Activated CD8-positive, alpha-beta memory T cell treated with anti-CD3 and anti-CD28 coated beads for 36 hours (primary cell): ENCODE data around the gene SETD3. TPM values are rescaled to one million over a fixed set of nuclear protein-coding genes. Genes with fewer than 3 reads are reported as not detected.
"Not testable (repeated sequence)": the region's sequence is repeated elsewhere in the genome, so short reads cannot be mapped to it uniquely, and the experiment has no call there.

ENCODE experiments used
- CTCF ChIA-PET: fragments of 350-600 bp; sonication (Branson Sonifier 250); formaldehyde crosslinking; loops from one replicate; lab custom pipeline; 2021; ENCODE audit warnings: antibody characterized with exemption; lab: Charles Lee
- POLR2A ChIA-PET: fragments of 350-600 bp; sonication (Branson Sonifier 250); formaldehyde crosslinking; loops from one replicate; lab custom pipeline; 2021; ENCODE audit warnings: antibody characterized with exemption; lab: Charles Lee
- total RNA-seq, 2 experiments: library from RNA; stranded (reverse); gene quantifications; one replicate each; pipeline ENCODE4 v1.2.3, GENCODE V29; 2021

The SETD3 gene
- total RNA-seq, 2 experiments from 2014 or later = 59.3 to 60.1 TPM

DNA sequence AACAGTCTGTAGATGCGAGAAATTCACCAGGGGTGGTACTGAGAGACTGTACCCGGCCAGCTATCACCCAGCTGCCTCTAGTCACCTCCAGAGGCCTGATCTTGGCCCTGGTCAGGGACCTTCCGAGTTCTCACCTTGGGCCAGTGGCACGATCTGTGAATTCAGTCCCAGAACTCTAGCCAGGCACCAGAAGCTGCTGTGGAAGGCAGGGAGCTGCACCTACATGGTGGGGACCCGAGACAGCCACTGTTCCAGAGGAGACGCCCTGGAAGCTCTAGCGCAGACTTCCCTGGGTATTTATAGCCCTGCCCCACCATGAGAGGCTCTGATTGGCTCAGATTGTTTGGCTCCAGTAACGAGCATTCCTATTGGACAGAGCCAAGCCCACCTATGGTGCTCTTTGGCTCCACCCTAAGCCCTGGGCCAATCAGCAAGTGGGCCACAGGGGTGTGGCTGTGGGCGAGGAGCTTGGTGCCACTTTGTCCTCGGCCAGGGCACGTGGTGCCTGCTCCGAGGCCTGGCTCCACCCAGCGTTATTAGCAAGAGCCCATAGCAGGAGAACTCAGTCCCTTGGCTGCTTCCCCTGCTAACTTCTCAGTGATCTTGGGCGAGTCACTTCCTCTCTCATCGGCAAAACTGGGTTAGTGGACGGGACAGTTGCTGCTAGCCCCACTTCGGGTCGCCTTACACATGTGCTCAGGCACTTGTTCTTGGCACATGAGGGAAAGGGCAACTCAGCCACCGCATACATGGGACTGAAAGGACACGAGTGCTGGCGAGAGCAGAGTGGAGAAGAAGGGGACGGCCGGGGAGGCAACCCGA is 119.7 kb downstream of the SETD3 start:
- CTCF ChIA-PET = no interaction called here
- POLR2A ChIA-PET = no interaction called here

- ChIA-PET POLR2A (no interaction called here), CTCF (no interaction called here)
Measured at GRCh38 chr14:99359906-99360305, 120.8 kb downstream of the SETD3 start.

- POLR2A ChIA-PET = no interaction called here
- CTCF ChIA-PET = interaction anchor here (0.7 kb wide), 1 partner anchor 80 kb away, joined by 3 read pairs; no protein-coding TSS in a partner anchor
Measured at GRCh38 chr14:99357916-99358390, 122.7 kb downstream of the SETD3 start.

DNA sequence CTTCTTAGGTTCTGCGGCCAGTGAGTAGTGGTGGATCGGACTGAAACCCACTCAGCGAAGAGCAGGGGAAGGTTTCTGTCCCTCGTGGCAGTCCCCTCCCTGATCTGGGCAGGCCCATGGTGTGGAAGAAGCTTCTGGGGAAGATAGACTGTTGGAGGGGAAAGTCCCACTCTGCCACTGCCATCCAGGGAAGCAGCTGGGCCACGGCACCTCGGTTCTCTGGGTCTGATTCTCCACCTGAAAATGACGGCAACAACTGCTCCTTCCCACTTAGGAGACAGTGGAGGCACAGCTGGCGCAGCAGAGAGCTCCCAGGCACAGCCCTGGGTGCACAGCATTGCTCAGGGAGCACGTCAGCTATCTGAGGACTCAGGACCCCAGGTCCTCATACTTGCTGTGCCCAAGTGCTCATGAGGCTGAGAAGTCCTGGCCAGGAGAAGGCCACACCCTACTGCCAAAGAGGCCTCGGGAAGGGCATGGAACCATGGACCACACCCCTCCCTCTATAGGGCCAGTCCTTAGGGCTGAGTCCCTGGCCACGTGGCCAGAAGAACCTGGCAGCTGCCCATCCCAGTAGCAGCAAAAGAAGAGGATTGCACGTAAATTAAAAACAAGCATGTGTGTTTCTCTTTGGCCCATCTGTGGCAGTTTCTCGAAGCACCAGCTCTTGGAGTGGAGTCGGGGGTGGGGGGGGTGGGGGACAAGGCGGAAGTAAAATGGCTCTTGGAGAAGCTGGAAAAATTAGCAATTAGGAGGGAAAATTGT is 123.3 kb downstream of the SETD3 start:
- POLR2A ChIA-PET = no interaction called here
- CTCF ChIA-PET = no interaction called here

- ChIA-PET CTCF (no interaction called here), POLR2A (no interaction called here)
Measured at GRCh38 chr14:99356031-99356608, 124.5 kb downstream of the SETD3 start.

DNA sequence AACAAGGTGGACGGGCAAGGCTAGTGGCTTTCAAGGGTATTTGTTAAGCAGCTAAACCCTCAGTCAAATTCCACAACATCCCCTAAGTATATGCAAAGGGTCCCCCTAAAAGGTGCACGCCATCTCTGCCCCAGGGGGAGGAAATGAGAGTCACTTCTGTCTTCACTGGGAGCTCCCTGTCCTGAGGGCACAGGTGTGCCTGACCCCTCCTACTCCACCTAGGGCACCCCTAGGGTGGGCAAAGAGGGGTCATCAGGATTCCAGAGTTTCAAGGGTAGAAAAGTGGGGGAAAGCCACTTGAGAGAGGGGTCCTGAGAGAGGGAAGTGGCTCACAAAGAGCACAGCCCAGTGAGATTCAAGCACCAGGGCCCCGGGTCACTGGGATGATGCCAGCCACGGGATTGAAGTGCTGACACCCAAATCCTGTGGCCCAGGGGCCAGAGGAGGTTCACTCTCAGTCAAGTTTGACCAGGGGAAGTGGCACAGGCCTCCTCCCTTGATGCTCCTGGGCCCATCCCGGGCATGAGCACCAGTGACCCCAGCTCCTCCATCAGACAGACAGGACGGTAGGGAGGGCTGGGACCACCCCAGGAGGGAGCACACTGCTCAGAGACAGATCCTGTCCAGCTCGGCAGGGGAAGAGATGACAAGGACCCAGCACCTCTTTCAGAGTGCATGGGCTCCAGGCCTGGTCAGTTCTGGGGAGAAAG is 126.3 kb downstream of the SETD3 start:
- ChIA-PET POLR2A (no interaction called here), CTCF (interaction anchor here (1.2 kb wide), 1 partner anchor 39 kb away, joined by 4 read pairs; no protein-coding TSS in a partner anchor)

DNA sequence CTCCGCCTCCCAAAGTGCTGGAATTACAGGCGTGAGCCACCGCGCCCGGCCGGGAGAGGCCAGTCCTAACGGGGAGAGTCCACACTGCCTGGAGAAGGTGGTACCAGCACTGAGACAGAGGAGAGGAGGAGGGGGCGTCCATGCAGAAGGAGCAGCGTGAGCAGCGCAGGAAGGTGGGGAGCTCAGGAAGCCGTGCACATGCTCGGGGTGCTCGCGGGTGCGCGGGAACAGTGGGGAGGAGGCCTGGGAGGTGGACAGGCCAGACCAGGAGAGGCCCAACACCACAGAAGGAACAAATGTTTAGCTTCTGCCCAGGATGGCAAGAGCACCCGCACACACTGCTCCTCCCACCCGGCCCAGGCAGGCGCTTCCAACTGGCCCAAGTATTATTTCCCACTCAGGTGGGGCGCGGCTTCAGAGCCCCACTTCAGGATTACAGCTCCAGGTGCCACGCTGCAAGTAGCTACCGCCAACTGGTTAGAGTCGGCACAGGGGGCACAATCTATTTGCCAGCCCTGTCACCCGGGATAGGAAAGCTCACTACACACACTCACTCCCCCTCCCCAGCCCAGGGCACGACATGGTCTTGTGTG is 127.9 kb downstream of the SETD3 start:
- CTCF ChIA-PET = no interaction called here
- POLR2A ChIA-PET = no interaction called here

- CTCF ChIA-PET = no interaction called here
Measured at GRCh38 chr14:99351166-99352007, 129.3 kb downstream of the SETD3 start.

DNA sequence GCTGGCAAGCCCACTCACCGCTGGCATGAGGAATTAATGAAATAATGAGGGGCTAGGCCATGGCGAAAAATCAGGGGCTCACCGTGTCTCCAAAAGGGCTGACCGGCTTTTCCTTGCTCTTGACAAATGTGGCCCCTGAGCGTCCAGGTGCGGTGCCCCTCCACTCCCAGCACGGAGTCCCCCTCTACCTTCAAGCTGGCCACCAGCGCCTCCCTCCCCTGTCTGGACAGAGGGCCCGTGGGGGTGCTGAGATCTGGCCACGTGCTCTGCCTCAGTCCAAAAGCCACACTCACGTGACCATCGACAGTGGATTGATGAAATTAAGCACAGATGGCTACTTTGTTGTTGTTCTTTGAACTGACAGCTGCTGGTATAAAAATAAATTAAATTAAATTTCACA is 129.9 kb downstream of the SETD3 start:
- CTCF ChIA-PET = no interaction called here
- POLR2A ChIA-PET = no interaction called here

More at GRCh38 chr14:99351166-99352007, 129.3 kb downstream of the SETD3 start:
- POLR2A ChIA-PET = no interaction called here

DNA sequence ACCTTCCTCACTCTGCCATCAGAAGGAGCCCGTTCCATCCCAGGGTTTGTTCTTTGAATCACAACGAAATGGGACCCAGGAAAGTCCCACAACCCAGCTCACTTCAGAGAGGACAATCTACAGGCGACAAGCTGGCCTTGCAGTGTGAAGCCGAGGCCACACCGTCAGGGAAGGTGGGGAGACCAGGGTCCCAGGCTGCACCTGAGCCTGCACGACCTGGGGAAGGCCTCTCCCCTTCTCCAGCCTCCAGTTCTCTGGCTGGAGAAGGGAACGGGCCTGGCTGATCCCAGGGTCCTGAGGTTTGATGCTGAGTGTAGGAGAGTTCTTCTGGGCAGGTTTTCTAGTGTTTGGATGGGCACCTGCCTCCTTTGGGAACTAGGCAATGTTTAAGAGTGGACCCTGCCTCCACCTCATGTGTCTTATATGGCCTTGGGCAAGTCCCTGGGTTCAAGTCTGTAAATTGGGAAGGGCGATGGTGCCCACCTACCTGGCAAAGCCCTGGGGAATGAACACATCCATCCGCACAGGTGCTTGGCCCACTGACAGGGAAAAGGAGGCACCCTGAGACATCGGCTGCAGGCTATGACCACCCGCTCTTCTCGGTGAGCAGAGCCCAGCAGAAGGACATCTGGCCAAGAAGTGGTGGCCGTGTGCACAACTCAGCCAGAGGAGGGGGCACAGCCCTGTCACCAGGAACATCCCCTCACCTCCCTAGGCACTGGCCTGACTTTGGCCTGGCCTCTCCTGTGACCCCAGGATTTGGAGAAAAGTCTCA is 130.8 kb downstream of the SETD3 start:
- CTCF ChIA-PET = no interaction called here
- POLR2A ChIA-PET = no interaction called here

GRCh38 chr14:99348816-99349614 is 131.6 kb downstream of the SETD3 start:
- CTCF ChIA-PET = no interaction called here
- POLR2A ChIA-PET = no interaction called here

GRCh38 chr14:99348231-99348630 is 132.4 kb downstream of the SETD3 start:
- POLR2A ChIA-PET, CTCF ChIA-PET: not testable (repeated sequence)

Other genes starting within 250 kb of the SETD3 start
- gene BCL11B, start 208.7 kb downstream of the SETD3 start, total RNA-seq = 10 to 100 TPM; 31.3 to 32.1 TPM
- 100 to 1,000 TPM; 109 to 111 TPM for gene CCNK, start 550 bp upstream of the SETD3 start, total RNA-seq
- gene CCDC85C, start 123.3 kb upstream of the SETD3 start, total RNA-seq = 1 to 10 TPM; 4.7 to 5.5 TPM
- not detected for gene HHIPL1, start 164.3 kb upstream of the SETD3 start, total RNA-seq
- under 1 TPM; 0.19 to 0.46 TPM for gene CYP46A1, start 203.4 kb upstream of the SETD3 start, total RNA-seq